ENCODE data around the gene SMURF1. TPM values are rescaled to one million over a fixed set of nuclear protein-coding genes. Genes with fewer than 3 reads are reported as not detected.

The SMURF1 gene
- total and polyA plus RNA-seq, 2 of the 4 experiments (the other 2 are of a cell fraction), result 13.4 to 20.3 TPM

GRCh38 chr7:99137411-99138180 lies 6.3 kb downstream of the SMURF1 start:
- Histone ChIP-seq H3K79me1 (ENCODE audit: low read depth in 1 of 2, low read length in 2 of 2) (peaks cover 5 to 55% of the 10 kb centered on the region in 2 experiments; a peak in 2 of 4 replicates), H4K20me1 (ENCODE audit: insufficient read depth, low read length) (peaks cover 46% of the 10 kb centered on the region), H4K5ac (ENCODE audit: low read depth, low read length) (peak overlapping the region; percentile 87), H3K56ac (ENCODE audit: extremely low read depth, insufficient read depth, low read length) (peak overlapping the region; percentile 40), H3K4ac (ENCODE audit: low read depth, low read length) (peak overlapping the region; percentile 81), H3K9ac (ENCODE audit: low read depth, low read length) (peak overlapping the region; percentile 54; the same call in 1 of the 2 replicates), H2BK20ac (ENCODE audit: low read depth, low read length) (peak overlapping the region; percentile 84), H3K18ac (ENCODE audit: low read depth, low read length) (peak overlapping the region; percentile 95), H3K14ac (replicated peaks; ENCODE audit: low read depth, low read length) (peak overlapping the region; percentile 59), H3K4me2 (ENCODE audit: low read depth, low read length) (peak overlapping the region; percentile 85), H3K23ac (ENCODE audit: low read depth, low read length) (peak overlapping the region; percentile 79; the same call in 1 of the 2 replicates), H4K91ac (ENCODE audit: insufficient read depth, low read depth, low read length) (peak overlapping the region; percentile 79), H3K4me1 (ENCODE audit: control insufficient read depth, insufficient read depth, low read length) (peaks cover 19% of the 10 kb centered on the region), H3K27me3 (ENCODE audit: control insufficient read depth, insufficient read depth, low read length) (no peaks in the 10 kb centered on the region), H3K27ac (ENCODE audit: insufficient read depth, low read length) (peak overlapping the region; percentile 84), H3K9me3 (ENCODE audit: control insufficient read depth, insufficient read depth, low read length) (no peaks in the 10 kb centered on the region), H2AK9ac (replicated peaks; ENCODE audit: low read depth, low read length, poor library complexity) (no peak overlapping the region), H3K36me3 (ENCODE audit: control insufficient read depth, insufficient read depth, low read length) (no peaks in the 10 kb centered on the region), H2BK15ac (ENCODE audit: low read depth, low read length) (peak overlapping the region; percentile 1; the same call in 1 of the 3 replicates), H2BK120ac (ENCODE audit: low read depth, low read length) (peak overlapping the region; percentile 79), H3K4me3 (ENCODE audit: insufficient read depth, low read depth, low read length) (peak overlapping the region; percentile 20; the same call in 1 of the 2 replicates), H2AFZ (replicated peaks; ENCODE audit: low read length, poor library complexity) (peak overlapping the region; percentile 77), H2BK5ac (ENCODE audit: low read depth, low read length, poor library complexity, severe bottlenecking) (peak overlapping the region; percentile 94), H2AK5ac (ENCODE audit: low read depth, low read length) (0 out of 2 replicates have a peak overlapping the region, but pooled peaks have one; percentile 5), H3K9me1 (ENCODE audit: insufficient read depth, low read length) (peaks cover 11% of the 10 kb centered on the region), H4K8ac (ENCODE audit: low read depth in 2 of 2, low read length in 2 of 2) (peak overlapping the region in 1 of 2 experiments; percentile 73; a peak in 2 of 4 replicates)
- DNase-seq (peak; percentile 90), ATAC-seq (ENCODE audit: low read depth) (peak; percentile 63)
- in situ Hi-C loops (cut with MboI; ENCODE audit: low sequenced_read_pairs) (no loop called here), intact Hi-C loops (cut with micrococcal nuclease) (loop anchor here (1.0 to 5.0 kb wide), 2 partner anchors 35 to 97 kb away; no protein-coding TSS in a partner anchor), dilution Hi-C loops (cut with HindIII; ENCODE audit: low sequenced_read_pairs, unreplicated experiment) (no loop called here)
- POLR2A ChIA-PET (ENCODE audit: unreplicated experiment), result interaction anchor here (0.6 to 0.7 kb wide), 2 partner anchors 14 to 189 kb away, joined by 3 to 4 read pairs; no protein-coding TSS in a partner anchor
- WGBS, 2 experiments (ENCODE audit: extremely low coverage in 2 of 2, insufficient read length in 1 of 2), result no CpG with 5 or more reads among the region's 10 CpGs
- no TSS peak for BruUV-seq (replicated peaks)
- CTCF ChIA-PET, result interaction anchor here (0.7 to 1.3 kb wide), 3 partner anchors 10 to 174 kb away, joined by 3 to 4 read pairs (median 3); no protein-coding TSS in a partner anchor
- TF ChIP-seq FOS (IDR thresholded peaks at IDR 0.05; ENCODE audit: low read depth, low read length) (no peak), NFE2L2 (IDR thresholded peaks at IDR 0.05; ENCODE audit: low read depth, low read length) (no peak), SMC3 (IDR thresholded peaks at IDR 0.05; ENCODE audit: low read depth, low read length) (no peak), POLR2A (IDR thresholded peaks at IDR 0.05; ENCODE audit: low read depth, low read length) (no peak), CEBPB (IDR thresholded peaks at IDR 0.05; ENCODE audit: low read depth, low read length) (0 out of 2 replicates have a peak, but pooled peaks have one; percentile 13), RFX5 (IDR thresholded peaks at IDR 0.05; ENCODE audit: low read depth, low read length) (0 out of 2 replicates have a peak, but pooled peaks have one; percentile 44), CTCF (conservative IDR thresholded peaks at IDR 0.05; ENCODE audit: low read depth, low read length) (no peak), USF2 (IDR thresholded peaks at IDR 0.05; ENCODE audit: low read depth, low read length) (no peak), MAFK (IDR thresholded peaks at IDR 0.05; ENCODE audit: low read depth, low read length) (no peak), RAD21 (IDR thresholded peaks at IDR 0.05; ENCODE audit: low read length) (peak; percentile 14; the same call in 1 of the 2 replicates), BHLHE40 (IDR thresholded peaks at IDR 0.05; ENCODE audit: low read depth, low read length) (no peak), RCOR1 (IDR thresholded peaks at IDR 0.05; ENCODE audit: insufficient replicate concordance, low read length) (no peak), MAZ (IDR thresholded peaks at IDR 0.05; ENCODE audit: borderline replicate concordance, low read depth, low read length) (no peak)
